GM18868 (cell line): Measurements from ENCODE around the gene PPP2R2B.
A peak's percentile ranks its signal among the peaks of the same experiment; 100 is the strongest.

Experiments used
- ATAC-seq: cut with Tn5 transposase; IDR thresholded peaks from one replicate; pipeline ENCODE4 v1.9.1; 2021; ENCODE audit warnings: mild to moderate bottlenecking, moderate library complexity; ENCODE audit not compliant: unreplicated experiment

PPP2R2B gene

GRCh38 chr5:146828385-146828784, 50.2 kb downstream of the PPP2R2B start:
- no peak for ATAC-seq

DNA sequence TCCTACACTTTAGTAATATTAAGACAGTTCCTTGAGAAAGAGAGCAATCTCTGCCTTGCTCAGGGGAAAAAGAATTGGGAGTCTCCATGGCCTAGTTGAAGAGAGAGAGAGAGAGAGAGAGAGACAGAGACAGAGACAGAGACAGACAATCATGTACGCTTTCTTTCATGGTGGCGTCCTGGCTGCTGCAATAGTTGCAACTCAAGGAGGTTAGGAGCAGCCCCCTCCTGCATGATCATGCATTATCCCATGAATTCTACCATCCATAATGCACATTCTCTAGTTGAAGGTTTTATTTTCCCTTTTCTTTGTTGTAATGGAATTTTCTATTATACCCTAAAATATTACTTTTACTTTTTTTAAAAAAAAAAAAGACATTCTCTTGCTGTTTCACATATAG, 50.7 kb downstream of the PPP2R2B start:
- no peak for ATAC-seq

DNA sequence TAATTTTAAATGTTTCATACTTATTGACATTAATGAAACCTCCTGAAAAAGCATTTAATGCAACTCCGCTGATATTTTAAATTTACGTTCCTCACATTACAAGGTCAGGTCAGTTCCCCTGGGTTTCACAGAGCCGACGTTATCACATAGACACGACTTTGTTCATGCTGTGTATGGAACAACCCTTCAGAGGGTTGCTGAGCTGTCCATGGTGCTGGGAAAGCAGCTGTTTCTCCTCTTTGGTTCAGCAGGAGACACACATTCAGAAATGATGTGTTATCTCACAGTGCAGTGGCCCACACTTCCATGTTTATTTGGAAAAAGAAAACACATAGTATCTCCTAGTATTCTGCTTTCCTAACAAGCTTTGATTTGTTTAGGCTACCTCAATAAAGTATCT, 53.5 kb downstream of the PPP2R2B start:
- no peak for ATAC-seq

DNA sequence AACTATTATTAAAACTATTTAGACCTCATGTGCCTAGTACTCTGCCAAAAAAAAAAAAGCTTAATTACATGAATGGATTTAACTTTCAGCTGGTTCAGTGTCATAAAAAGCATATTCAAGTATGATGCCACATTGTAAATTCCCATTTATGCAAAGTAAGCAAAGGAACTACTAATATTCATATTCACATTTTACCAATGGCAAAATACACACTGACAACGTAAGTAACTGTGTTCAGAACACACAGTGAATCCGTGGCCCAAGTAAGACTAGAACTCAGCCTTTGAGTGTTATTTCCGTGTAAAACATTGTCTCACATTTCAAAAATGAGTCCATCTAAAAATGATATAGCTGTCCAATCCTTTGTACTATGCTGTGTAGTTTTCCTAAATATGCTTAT, 56.8 kb downstream of the PPP2R2B start:
- no peak for ATAC-seq

- ATAC-seq, result no peak
These were observed 57.6 kb downstream of the PPP2R2B start for GRCh38 chr5:146820987-146821386.

DNA sequence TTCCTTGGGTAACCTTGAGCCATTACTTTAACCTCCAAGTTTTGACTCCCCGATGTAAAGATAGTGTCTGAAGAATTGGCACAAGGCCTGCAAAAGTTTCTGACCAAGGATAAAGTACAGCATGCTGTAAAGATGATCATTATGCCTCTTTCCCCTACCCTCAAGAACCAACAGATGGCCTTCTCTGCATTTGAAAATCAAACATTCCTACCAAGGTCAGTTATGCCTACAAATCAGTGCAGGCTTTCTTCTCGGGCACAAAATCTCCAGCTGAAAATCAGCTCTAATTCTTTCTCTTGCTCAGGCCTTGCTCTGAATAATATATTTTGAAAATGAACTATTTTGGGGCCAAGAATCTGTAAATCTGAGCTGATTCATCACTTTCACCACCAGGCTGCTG, 59.7 kb downstream of the PPP2R2B start:
- ATAC-seq, result no peak

GRCh38 chr5:146817973-146818372, 60.6 kb downstream of the PPP2R2B start:
- no peak for ATAC-seq

GRCh38 chr5:146816775-146817387, 61.7 kb downstream of the PPP2R2B start:
- no peak for ATAC-seq

- no peak for ATAC-seq
These were observed 63.1 kb downstream of the PPP2R2B start for GRCh38 chr5:146815411-146815810.

GRCh38 chr5:146813346-146814157, 65.0 kb downstream of the PPP2R2B start:
- no peak for ATAC-seq

DNA sequence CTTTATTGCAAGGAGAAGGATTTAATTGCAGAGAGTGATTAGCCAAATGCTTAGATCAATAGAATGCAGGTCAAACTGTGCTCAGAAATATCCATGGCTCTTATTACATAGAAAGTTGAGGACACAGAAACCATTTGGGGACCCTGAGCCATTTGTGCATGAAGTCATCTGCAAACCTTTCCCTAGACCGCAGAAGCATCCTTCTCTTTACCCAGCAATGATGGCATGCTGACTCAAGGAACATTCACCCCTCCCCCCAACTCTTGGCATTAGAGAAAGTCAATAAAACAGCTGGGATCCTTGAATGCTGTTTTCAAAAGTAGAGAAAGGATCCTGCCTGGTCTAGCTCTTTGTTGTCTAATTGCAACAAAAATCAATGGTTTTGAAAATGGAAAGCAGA, 73.5 kb downstream of the PPP2R2B start:
- ATAC-seq, result no peak

DNA sequence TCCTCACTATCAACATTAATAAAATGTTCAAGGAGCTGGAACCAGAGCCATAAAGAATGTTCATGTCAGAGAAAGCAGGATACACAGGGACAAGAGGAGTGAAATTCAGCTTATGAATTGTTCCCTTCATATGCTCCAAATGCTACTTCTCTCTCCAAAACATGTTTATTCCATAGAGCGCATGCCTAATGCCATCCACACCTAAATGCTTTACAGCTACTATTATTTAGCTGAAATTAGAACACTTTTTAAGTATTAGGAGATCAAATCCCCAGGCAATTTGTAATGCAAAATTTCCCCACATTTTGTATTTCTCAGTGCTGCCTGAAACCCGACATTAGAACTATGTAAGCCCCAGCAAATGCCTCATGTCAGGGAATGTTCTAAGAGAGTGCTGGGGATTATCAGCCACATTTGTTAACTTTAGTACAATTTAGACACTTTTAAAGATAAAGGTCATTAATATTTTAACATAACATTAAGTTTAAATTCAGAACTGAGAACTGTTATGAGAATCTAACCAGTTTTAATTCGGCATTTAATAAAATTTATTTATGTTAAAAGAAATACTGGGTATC, 75.5 kb downstream of the PPP2R2B start:
- no peak for ATAC-seq

DNA sequence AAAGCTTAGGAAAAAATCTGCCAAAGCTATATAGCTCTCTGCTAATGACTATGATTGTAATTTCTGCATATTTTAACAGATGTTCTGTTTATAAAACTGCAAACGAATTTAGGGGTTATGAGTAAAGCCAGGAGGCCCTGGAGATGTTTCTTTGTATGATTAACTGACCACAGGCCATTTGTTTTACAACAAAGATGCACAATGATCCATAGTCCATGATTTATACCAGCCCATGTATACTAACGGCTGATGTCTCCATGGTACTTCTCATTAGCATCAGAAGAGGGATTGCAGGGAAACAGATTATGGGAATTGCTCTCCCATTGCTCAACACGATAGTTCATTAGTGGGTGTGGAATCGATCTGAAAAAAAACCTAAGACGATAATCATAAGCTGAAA, 78.9 kb downstream of the PPP2R2B start:
- no peak for ATAC-seq

DNA sequence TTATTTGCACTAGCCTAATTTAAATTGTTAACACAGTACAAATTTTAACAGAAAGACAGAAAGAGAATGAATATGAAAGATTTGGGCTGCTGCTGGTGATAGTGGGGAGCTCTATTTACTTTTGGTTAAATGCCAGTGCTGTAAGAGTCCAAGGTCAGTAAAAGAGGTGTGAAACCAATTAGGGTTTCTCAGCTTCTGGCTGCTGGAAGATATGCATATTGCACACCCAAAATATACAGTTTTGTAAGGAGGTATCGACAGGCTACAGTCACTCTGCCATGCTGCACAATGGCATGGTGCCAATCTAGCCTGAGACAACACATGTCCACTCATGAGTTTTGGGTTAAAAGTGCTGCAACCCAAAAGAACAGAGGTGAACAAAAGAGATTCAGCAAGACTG, 79.3 kb downstream of the PPP2R2B start:
- no peak for ATAC-seq

DNA sequence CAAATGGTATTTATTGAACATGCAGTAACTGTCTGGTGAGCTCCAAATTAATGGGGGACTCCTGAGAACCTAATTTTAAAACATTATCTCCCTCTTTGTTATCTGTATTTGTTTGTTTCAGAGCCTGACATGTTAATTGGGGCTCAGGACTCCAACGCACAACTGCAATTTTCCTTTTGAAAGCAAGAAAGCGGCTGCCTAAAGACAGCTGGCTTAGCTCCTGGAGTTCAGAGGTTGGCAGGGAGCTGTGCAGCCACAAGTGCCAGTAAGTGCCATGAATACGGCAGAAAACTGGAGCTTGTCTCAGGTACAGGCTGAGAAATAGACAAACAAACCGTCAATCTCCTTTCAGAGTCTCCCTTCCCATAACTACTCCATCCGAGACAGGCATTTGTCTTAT, 80.9 kb downstream of the PPP2R2B start:
- ATAC-seq, result no peak

DNA sequence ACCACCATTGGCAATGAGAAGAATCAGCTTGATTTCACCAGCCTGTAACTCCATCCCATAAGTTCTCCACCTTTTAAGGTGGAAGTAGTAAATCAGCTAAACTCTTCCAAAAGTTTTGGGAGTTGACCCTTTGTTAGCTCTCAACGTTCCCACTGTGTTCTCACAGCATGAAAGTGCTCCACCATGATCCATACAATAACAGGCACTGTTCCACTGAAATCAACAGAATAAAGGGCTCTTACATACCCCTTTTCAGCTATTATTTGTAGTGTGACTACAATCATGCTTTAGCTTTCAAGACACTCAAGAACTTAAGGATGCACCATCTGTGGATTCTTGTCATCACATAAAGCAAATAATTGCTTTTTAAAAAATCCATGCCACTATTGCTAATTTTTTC, 81.6 kb downstream of the PPP2R2B start:
- no peak for ATAC-seq

DNA sequence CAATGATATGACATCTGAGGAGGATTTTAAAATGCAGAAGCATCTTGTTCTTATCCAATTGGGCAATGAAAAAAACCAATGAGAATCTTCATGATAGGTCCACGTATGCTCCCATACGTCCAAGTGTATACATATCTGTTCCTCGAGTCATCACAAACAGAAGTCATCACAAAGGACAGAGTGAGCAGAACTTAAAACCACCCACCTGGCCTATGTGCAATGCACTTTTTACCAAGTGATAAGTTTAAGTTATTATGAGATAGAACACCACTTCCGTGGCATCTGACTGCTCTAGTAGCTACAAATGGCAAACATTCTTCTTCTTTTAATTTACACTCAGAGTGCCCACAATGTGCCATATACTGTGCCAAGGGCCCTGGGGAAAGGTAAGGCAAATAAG, 82.4 kb downstream of the PPP2R2B start:
- no peak for ATAC-seq

- ATAC-seq, result peak; percentile 45
These were observed 84.1 kb downstream of the PPP2R2B start for GRCh38 chr5:146794326-146795029.

DNA sequence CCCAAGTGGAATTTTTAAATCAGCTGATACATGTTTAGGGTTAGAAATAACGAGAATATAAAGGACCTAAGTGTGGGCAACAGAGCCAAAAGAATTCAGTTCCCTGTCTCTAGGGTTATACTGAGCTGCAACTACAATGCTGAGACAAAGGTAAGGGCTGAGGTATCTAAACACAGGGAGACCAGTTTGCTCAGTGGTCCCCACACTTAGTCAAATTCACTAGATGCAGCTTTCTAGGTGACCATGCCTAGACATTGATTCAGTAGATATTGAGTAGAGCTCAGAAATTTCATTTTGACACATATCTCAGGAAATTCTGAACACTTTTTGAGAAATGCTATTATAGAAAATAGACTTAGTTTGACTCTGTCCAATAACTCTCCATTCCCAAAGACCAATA, 84.8 kb downstream of the PPP2R2B start:
- no peak for ATAC-seq

- no peak for ATAC-seq
These were observed 87.1 kb downstream of the PPP2R2B start for GRCh38 chr5:146791471-146791870.
